HCT116 (cell line): Measurements from ENCODE around the gene PHB1. TPM values are rescaled to one million over a fixed set of nuclear protein-coding genes. Genes with fewer than 3 reads are reported as not detected.

Experiments used
- ATAC-seq: fragments of 200-7000 bp; cut with Tn5 transposase; 2 replicates; pipeline ENCODE4 v1.9.1; 2020; ENCODE audit warnings: mild to moderate bottlenecking, moderate library complexity
- BruUV-seq: library from RNA; stranded (reverse); fragments of 400-500 nt; replicated peaks from 2 replicates; lab custom pipeline; 2021; lab: Mats Ljungman, UMichigan
- CTCF ChIA-PET: fragments of 300-600 bp; sonication (Branson Sonifier 250); formaldehyde crosslinking; loops from one replicate; lab custom pipeline; 2021; ENCODE audit warnings: antibody characterized with exemption; lab: Charles Lee
- POLR2A ChIA-PET: fragments of 300-600, 350-600 bp; sonication (Branson Sonifier 250); formaldehyde crosslinking; loops from one replicate; lab custom pipeline; 2021; ENCODE audit warnings: antibody characterized with exemption; lab: Charles Lee
- RAD21 ChIA-PET, 2 experiments: fragments of 300-600 bp; sonication (Branson Sonifier 250); formaldehyde crosslinking; loops; one replicate each; lab custom pipeline; 2023; ENCODE audit warnings: low total read pairs in 2 of 2; ENCODE audit not compliant: uncharacterized antibody in 2 of 2, unreplicated experiment in 2 of 2, low non-redundant PET in 1 of 2; lab: Charles Lee
- DNase-seq: peaks from one replicate; pipeline ENCODE4 v3.0.0-alpha.2; 2010; ENCODE audit warnings: low read depth, low spot score
- H2AFZ ChIP-seq: fragments of 200-600 bp; shearing (Covaris generic), sonication (generic); 2 replicates; pipeline ENCODE4 v1.6.1; 2017; ENCODE audit warnings: low read depth, mixed run types, mixed read lengths, antibody characterized with exemption, low read length; ENCODE audit not compliant: poor library complexity, severe bottlenecking
- H3K27ac ChIP-seq: 2 replicates; pipeline ENCODE4 v1.5.1; 2012; ENCODE audit warnings: low read depth, low read length
- H3K27me3 ChIP-seq: fragments of 200-600 bp; sonication (generic); 2 replicates; pipeline ENCODE4 v1.6.1; 2016; ENCODE audit warnings: mixed run types, low read length, mixed read lengths; ENCODE audit not compliant: insufficient read depth
- H3K36me3 ChIP-seq, 2 experiments: fragments of 200-500 bp in 1 of 2; fragments of 200-600 bp in 1 of 2; sonication (Bioruptor generic) in 1 of 2; sonication (generic) in 1 of 2; 2 replicates each; pipeline versions ENCODE4 v1.5.1 to v1.6.1; 2014 to 2016; ENCODE audit warnings: low read length in 2 of 2, inconsistent platforms in 1 of 2, mixed read lengths in 1 of 2, mixed run types in 1 of 2; ENCODE audit not compliant: insufficient read depth in 2 of 2, control insufficient read depth in 1 of 2
- H3K4me1 ChIP-seq, 2 experiments: fragments of 200-600 bp in 1 of 2; sonication (generic) in 1 of 2; 2 replicates each; pipeline versions ENCODE4 v1.5.1 to v1.6.1; 2012 to 2017; ENCODE audit warnings: low read length in 2 of 2, inconsistent platforms in 1 of 2, mild to moderate bottlenecking in 1 of 2, mixed read lengths in 1 of 2, mixed run types in 1 of 2, moderate library complexity in 1 of 2; ENCODE audit not compliant: insufficient read depth in 2 of 2, control insufficient read depth in 1 of 2
- H3K4me2 ChIP-seq: fragments of 200-600 bp; sonication (generic); 2 replicates; pipeline ENCODE4 v1.6.1; 2017; ENCODE audit warnings: mixed run types, low read length, mixed read lengths
- H3K4me3 ChIP-seq, 2 experiments: fragments of 200-600 bp in 1 of 2; sonication (generic) in 1 of 2; replicated peaks in 1 of 2; 2 replicates each; pipeline ENCODE4 v1.5.1; 2011 to 2016; ENCODE audit warnings: low read length in 2 of 2, control low read depth in 1 of 2, low read depth in 1 of 2, mild to moderate bottlenecking in 1 of 2, mixed read lengths in 1 of 2, mixed run types in 1 of 2
- H3K79me2 ChIP-seq: fragments of 200-600 bp; sonication (generic); 2 replicates; pipeline ENCODE4 v1.6.1; 2017; ENCODE audit warnings: mild to moderate bottlenecking, mixed run types, low read length, moderate library complexity, mixed read lengths; ENCODE audit not compliant: insufficient read depth
- H3K9ac ChIP-seq: fragments of 200-600 bp; sonication (generic); 2 replicates; pipeline ENCODE4 v1.6.1; 2016; ENCODE audit warnings: low read length, mixed read lengths
- H3K9me2 ChIP-seq: fragments of 200-600 bp; sonication (generic), shearing (Covaris generic); 2 replicates; pipeline ENCODE4 v1.6.1; 2017; ENCODE audit warnings: mixed run types, mild to moderate bottlenecking, moderate library complexity; ENCODE audit not compliant: insufficient read depth
- H3K9me3 ChIP-seq, 2 experiments: fragments of 200-500 bp in 1 of 2; fragments of 200-600 bp in 1 of 2; sonication (Bioruptor generic) in 1 of 2; sonication (generic) in 1 of 2; 2 replicates each; pipeline ENCODE4 v1.6.1; 2014 to 2017; ENCODE audit warnings: low read length in 2 of 2, mixed read lengths in 2 of 2, inconsistent platforms in 1 of 2, low read depth in 1 of 2, mild to moderate bottlenecking in 1 of 2, mixed run types in 1 of 2, moderate library complexity in 1 of 2; ENCODE audit not compliant: control insufficient read depth in 1 of 2, insufficient read depth in 1 of 2
- H4K20me1 ChIP-seq: fragments of 200-600 bp; sonication (generic), shearing (Covaris generic); 2 replicates; pipeline ENCODE4 v1.6.1; 2017; ENCODE audit warnings: mixed run types, mild to moderate bottlenecking, moderate library complexity; ENCODE audit not compliant: insufficient read depth
- ATF3 ChIP-seq: IDR thresholded peaks from 2 replicates; pipeline ENCODE4 v1.6.1; 2012
- CBX3 ChIP-seq: IDR thresholded peaks from 2 replicates; pipeline ENCODE4 v1.6.1; 2012; ENCODE audit warnings: low read depth
- CEBPB ChIP-seq: IDR thresholded peaks from 2 replicates; pipeline ENCODE4 v1.6.1; 2012; ENCODE audit warnings: low read depth
- EGR1 ChIP-seq: IDR thresholded peaks from 2 replicates; pipeline ENCODE4 v1.6.1; 2012; ENCODE audit warnings: low read depth
- ELF1 ChIP-seq: IDR thresholded peaks from 2 replicates; pipeline ENCODE4 v1.6.1; 2012; ENCODE audit warnings: low read depth, borderline replicate concordance
- EZH2 ChIP-seq: fragments of 200-600 bp; sonication (generic); IDR thresholded peaks from 2 replicates; pipeline ENCODE4 v1.6.1; 2017; ENCODE audit warnings: antibody characterized with exemption, mixed run types
- EZH2phosphoT487 ChIP-seq: fragments of 200-600 bp; IDR thresholded peaks from 2 replicates; pipeline ENCODE4 v1.6.1; 2018; ENCODE audit warnings: antibody characterized with exemption, borderline replicate concordance
- FOSL1 ChIP-seq: IDR thresholded peaks from 2 replicates; pipeline ENCODE4 v1.6.1; 2012; ENCODE audit warnings: low read depth
- JUND ChIP-seq: IDR thresholded peaks from 2 replicates; pipeline ENCODE4 v1.6.1; 2012
- MAX ChIP-seq: IDR thresholded peaks from 2 replicates; pipeline ENCODE4 v1.6.1; 2012
- POLR2A ChIP-seq: IDR thresholded peaks from 2 replicates; pipeline ENCODE4 v1.7.0; 2011; ENCODE audit warnings: borderline replicate concordance; ENCODE audit not compliant: insufficient read depth, insufficient read length; ENCODE audit errors: extremely low read depth
- POLR2AphosphoS5 ChIP-seq: IDR thresholded peaks from 2 replicates; pipeline ENCODE4 v1.6.1; 2011; ENCODE audit warnings: mild to moderate bottlenecking, low read depth, low read length, moderate library complexity
- SP1 ChIP-seq: IDR thresholded peaks from 2 replicates; pipeline ENCODE4 v1.6.1; 2012; ENCODE audit warnings: low read depth
- SRF ChIP-seq: IDR thresholded peaks from 2 replicates; pipeline ENCODE4 v1.6.1; 2012; ENCODE audit warnings: low read depth
- TCF7L2 ChIP-seq: IDR thresholded peaks from 2 replicates; pipeline ENCODE4 v1.7.0; 2011; ENCODE audit warnings: borderline replicate concordance, inconsistent platforms; ENCODE audit not compliant: insufficient read depth, insufficient read length; ENCODE audit errors: extremely low read depth
- YY1 ChIP-seq: IDR thresholded peaks from 2 replicates; pipeline ENCODE4 v1.6.1; 2011; ENCODE audit warnings: low read length, low read depth, moderate library complexity, mild to moderate bottlenecking; ENCODE audit not compliant: insufficient replicate concordance; ENCODE audit errors: extremely low read depth
- ZBTB33 ChIP-seq: IDR thresholded peaks from 2 replicates; pipeline ENCODE4 v1.6.1; 2011; ENCODE audit warnings: mild to moderate bottlenecking, low read length, moderate library complexity; ENCODE audit not compliant: insufficient replicate concordance; ENCODE audit errors: extremely low read depth
- ZFX ChIP-seq: fragments of 450-650 bp; IDR thresholded peaks from 2 replicates; pipeline ENCODE4 v1.6.1; 2017
- ZNF274 ChIP-seq: fragments of 200-500 bp; sonication (Bioruptor generic); IDR thresholded peaks from 2 replicates; pipeline ENCODE4 v1.6.1; 2014; ENCODE audit warnings: mild to moderate bottlenecking, low read depth, low read length, inconsistent platforms
- intact Hi-C: fragments of 100-400 bp; cut with micrococcal nuclease; formaldehyde crosslinking; loops from 2 replicates; pipeline ENCODE4 v1.10.0; 2022
- total RNA-seq: library from RNA; stranded (reverse); gene quantifications from one replicate; pipeline ENCODE4 v1.2.1, GENCODE V29; 2021; ENCODE audit not compliant: unreplicated experiment
- TF ChIP-seq, protein P1 (sequence below): IDR thresholded peaks from 2 replicates; pipeline ENCODE4 v1.6.1; 2012; ENCODE audit warnings: low read depth

PHB1 gene
- total RNA-seq, 1 experiment from 2014 or later: 534 TPM

GRCh38 chr17:49369089-49369488, 45.6 kb downstream of the PHB1 start:
- no peak for DNase-seq
- no peak for ATAC-seq
- TF ChIP-seq ZBTB33 (no peak), CBX3 (no peak), ZNF274 (no peak), EZH2 (no peak), TCF7L2 (no peak), SP1 (no peak), JUND (no peak), CEBPB (no peak), YY1 (no peak), ATF3 (no peak), MAX (no peak), POLR2AphosphoS5 (no peak), EZH2phosphoT487 (no peak), FOSL1 (no peak), ELF1 (no peak), ZFX (no peak), SRF (no peak), EGR1 (no peak), POLR2A (no peak)
- TF ChIP-seq, protein P1, sequence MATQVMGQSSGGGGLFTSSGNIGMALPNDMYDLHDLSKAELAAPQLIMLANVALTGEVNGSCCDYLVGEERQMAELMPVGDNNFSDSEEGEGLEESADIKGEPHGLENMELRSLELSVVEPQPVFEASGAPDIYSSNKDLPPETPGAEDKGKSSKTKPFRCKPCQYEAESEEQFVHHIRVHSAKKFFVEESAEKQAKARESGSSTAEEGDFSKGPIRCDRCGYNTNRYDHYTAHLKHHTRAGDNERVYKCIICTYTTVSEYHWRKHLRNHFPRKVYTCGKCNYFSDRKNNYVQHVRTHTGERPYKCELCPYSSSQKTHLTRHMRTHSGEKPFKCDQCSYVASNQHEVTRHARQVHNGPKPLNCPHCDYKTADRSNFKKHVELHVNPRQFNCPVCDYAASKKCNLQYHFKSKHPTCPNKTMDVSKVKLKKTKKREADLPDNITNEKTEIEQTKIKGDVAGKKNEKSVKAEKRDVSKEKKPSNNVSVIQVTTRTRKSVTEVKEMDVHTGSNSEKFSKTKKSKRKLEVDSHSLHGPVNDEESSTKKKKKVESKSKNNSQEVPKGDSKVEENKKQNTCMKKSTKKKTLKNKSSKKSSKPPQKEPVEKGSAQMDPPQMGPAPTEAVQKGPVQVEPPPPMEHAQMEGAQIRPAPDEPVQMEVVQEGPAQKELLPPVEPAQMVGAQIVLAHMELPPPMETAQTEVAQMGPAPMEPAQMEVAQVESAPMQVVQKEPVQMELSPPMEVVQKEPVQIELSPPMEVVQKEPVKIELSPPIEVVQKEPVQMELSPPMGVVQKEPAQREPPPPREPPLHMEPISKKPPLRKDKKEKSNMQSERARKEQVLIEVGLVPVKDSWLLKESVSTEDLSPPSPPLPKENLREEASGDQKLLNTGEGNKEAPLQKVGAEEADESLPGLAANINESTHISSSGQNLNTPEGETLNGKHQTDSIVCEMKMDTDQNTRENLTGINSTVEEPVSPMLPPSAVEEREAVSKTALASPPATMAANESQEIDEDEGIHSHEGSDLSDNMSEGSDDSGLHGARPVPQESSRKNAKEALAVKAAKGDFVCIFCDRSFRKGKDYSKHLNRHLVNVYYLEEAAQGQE: no peak
- ChIA-PET CTCF (interaction anchor here (0.8 to 2.2 kb wide), 12 partner anchors 12 to 189 kb away, joined by 3 to 9 read pairs (median 4); no protein-coding TSS in a partner anchor), RAD21 (no interaction called here), POLR2A (no interaction called here)
- BruUV-seq: no TSS peak
- Histone ChIP-seq H3K27me3 (no peaks in the 10 kb centered on the region), H3K4me2 (no peak overlapping the region), H3K9me3 (no peaks in the 10 kb centered on the region), H3K4me1 (peaks cover 10 to 12% of the 10 kb centered on the region in 2 experiments), H4K20me1 (no peaks in the 10 kb centered on the region), H2AFZ (no peak overlapping the region), H3K27ac (no peak overlapping the region), H3K4me3 (no peak overlapping the region), H3K36me3 (no peaks in the 10 kb centered on the region), H3K79me2 (no peaks in the 10 kb centered on the region), H3K9me2 (no peaks in the 10 kb centered on the region), H3K9ac (no peak overlapping the region)
- intact Hi-C loops: no loop called here
